ENCODE results near the gene RDX. TPM values are rescaled to one million over a fixed set of nuclear protein-coding genes. Genes with fewer than 3 reads are reported as not detected.

Gene RDX
- total and polyA plus RNA-seq, 2 of the 13 experiments (the other 11 are each of a cell fraction or from before 2014, with no cell fraction given): 20.7 to 63.1 TPM

DNA sequence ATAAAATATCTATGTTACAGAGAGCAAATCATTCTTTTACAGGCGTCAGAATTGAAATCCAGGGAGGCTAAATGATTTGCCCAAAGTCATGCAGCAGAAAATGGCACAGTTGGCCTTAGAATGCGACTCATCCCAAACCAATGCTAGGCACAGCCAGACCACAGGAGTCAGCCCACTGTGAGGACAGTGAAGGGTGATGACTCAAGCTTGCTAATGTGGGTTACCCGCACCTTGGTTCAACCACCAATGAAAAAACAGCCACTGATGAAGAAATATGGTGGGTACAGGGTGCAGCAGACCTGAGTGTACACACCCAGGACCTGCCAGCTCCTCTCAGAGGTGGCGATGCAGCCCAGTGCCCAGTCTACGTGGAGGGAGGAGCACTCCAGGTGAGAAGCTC, 113.5 kb downstream of the RDX start:
- TF ChIP-seq ETV5 (CRISPR knock-in tag; IDR thresholded peaks at IDR 0.05; ENCODE audit: borderline replicate concordance) (no peak), ZNF891 (CRISPR knock-in tag; IDR thresholded peaks at IDR 0.05) (no peak), ZNF597 (CRISPR knock-in tag; IDR thresholded peaks at IDR 0.05) (no peak), ATF7 (IDR thresholded peaks at IDR 0.05) (no peak), ATF7 (CRISPR knock-in tag; IDR thresholded peaks at IDR 0.05) (no peak), JUND (CRISPR knock-in tag; IDR thresholded peaks at IDR 0.05) (no peak), ZNF251 (CRISPR knock-in tag; IDR thresholded peaks at IDR 0.05) (no peak), HOXA5 (CRISPR knock-in tag; IDR thresholded peaks at IDR 0.05) (no peak), EHMT2 (IDR thresholded peaks at IDR 0.05; ENCODE audit: borderline replicate concordance, low read depth, low read length) (no peak), ZBTB3 (CRISPR knock-in tag; IDR thresholded peaks at IDR 0.05; ENCODE audit: borderline replicate concordance, low read depth) (no peak), ZNF543 (CRISPR knock-in tag; IDR thresholded peaks at IDR 0.05) (no peak), TCF7 (IDR thresholded peaks at IDR 0.05; ENCODE audit: low read depth) (no peak)
- TF ChIP-seq, protein P1, sequence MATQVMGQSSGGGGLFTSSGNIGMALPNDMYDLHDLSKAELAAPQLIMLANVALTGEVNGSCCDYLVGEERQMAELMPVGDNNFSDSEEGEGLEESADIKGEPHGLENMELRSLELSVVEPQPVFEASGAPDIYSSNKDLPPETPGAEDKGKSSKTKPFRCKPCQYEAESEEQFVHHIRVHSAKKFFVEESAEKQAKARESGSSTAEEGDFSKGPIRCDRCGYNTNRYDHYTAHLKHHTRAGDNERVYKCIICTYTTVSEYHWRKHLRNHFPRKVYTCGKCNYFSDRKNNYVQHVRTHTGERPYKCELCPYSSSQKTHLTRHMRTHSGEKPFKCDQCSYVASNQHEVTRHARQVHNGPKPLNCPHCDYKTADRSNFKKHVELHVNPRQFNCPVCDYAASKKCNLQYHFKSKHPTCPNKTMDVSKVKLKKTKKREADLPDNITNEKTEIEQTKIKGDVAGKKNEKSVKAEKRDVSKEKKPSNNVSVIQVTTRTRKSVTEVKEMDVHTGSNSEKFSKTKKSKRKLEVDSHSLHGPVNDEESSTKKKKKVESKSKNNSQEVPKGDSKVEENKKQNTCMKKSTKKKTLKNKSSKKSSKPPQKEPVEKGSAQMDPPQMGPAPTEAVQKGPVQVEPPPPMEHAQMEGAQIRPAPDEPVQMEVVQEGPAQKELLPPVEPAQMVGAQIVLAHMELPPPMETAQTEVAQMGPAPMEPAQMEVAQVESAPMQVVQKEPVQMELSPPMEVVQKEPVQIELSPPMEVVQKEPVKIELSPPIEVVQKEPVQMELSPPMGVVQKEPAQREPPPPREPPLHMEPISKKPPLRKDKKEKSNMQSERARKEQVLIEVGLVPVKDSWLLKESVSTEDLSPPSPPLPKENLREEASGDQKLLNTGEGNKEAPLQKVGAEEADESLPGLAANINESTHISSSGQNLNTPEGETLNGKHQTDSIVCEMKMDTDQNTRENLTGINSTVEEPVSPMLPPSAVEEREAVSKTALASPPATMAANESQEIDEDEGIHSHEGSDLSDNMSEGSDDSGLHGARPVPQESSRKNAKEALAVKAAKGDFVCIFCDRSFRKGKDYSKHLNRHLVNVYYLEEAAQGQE (IDR thresholded peaks at IDR 0.05; ENCODE audit: borderline replicate concordance in 1 of 2, low read depth in 1 of 2, low read length in 2 of 2): no peak
- TF ChIP-seq, protein P2, sequence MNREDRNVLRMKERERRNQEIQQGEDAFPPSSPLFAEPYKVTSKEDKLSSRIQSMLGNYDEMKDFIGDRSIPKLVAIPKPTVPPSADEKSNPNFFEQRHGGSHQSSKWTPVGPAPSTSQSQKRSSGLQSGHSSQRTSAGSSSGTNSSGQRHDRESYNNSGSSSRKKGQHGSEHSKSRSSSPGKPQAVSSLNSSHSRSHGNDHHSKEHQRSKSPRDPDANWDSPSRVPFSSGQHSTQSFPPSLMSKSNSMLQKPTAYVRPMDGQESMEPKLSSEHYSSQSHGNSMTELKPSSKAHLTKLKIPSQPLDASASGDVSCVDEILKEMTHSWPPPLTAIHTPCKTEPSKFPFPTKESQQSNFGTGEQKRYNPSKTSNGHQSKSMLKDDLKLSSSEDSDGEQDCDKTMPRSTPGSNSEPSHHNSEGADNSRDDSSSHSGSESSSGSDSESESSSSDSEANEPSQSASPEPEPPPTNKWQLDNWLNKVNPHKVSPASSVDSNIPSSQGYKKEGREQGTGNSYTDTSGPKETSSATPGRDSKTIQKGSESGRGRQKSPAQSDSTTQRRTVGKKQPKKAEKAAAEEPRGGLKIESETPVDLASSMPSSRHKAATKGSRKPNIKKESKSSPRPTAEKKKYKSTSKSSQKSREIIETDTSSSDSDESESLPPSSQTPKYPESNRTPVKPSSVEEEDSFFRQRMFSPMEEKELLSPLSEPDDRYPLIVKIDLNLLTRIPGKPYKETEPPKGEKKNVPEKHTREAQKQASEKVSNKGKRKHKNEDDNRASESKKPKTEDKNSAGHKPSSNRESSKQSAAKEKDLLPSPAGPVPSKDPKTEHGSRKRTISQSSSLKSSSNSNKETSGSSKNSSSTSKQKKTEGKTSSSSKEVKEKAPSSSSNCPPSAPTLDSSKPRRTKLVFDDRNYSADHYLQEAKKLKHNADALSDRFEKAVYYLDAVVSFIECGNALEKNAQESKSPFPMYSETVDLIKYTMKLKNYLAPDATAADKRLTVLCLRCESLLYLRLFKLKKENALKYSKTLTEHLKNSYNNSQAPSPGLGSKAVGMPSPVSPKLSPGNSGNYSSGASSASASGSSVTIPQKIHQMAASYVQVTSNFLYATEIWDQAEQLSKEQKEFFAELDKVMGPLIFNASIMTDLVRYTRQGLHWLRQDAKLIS (CRISPR knock-in tag; IDR thresholded peaks at IDR 0.05): no peak
- TF ChIP-seq, protein P3, sequence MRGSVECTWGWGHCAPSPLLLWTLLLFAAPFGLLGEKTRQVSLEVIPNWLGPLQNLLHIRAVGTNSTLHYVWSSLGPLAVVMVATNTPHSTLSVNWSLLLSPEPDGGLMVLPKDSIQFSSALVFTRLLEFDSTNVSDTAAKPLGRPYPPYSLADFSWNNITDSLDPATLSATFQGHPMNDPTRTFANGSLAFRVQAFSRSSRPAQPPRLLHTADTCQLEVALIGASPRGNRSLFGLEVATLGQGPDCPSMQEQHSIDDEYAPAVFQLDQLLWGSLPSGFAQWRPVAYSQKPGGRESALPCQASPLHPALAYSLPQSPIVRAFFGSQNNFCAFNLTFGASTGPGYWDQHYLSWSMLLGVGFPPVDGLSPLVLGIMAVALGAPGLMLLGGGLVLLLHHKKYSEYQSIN (CRISPR knock-in tag; IDR thresholded peaks at IDR 0.05; ENCODE audit: borderline replicate concordance): no peak
- TF ChIP-seq, protein P4, sequence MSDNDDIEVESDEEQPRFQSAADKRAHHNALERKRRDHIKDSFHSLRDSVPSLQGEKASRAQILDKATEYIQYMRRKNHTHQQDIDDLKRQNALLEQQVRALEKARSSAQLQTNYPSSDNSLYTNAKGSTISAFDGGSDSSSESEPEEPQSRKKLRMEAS (IDR thresholded peaks at IDR 0.05): no peak
- Histone ChIP-seq H3K27me3 (ENCODE audit: control insufficient read depth in 1 of 2, insufficient read depth in 2 of 2, low read length in 2 of 2) (no peaks in the 10 kb centered on the region; a peak in 1 of 5 replicates), H3K36me3 (replicated peaks in 1 of 2; ENCODE audit: control insufficient read depth in 1 of 2, insufficient read depth in 2 of 2, low read length in 2 of 2) (no peaks in the 10 kb centered on the region), H3K4me2 (ENCODE audit: low read depth, low read length) (no peak overlapping the region), H4K20me1 (ENCODE audit: insufficient read depth, low read length) (no peaks in the 10 kb centered on the region), H2AFZ (ENCODE audit: low read length) (no peak overlapping the region), H3K9me3 (ENCODE audit: low read length) (no peaks in the 10 kb centered on the region), H3K79me2 (ENCODE audit: insufficient read depth, low read length) (no peaks in the 10 kb centered on the region), H3K4me1 (ENCODE audit: insufficient read depth, low read length) (0 out of 2 replicates have a peak, but pooled peaks cover 5% of the 10 kb centered on the region), H3K27ac (ENCODE audit: extremely low read length, insufficient read depth, low read length) (no peak overlapping the region), H3K9ac (ENCODE audit: insufficient read depth, low read depth, low read length) (no peak overlapping the region), H3K4me3 (replicated peaks in 1 of 3; ENCODE audit: insufficient read depth in 1 of 3, low read depth in 2 of 3, low read length in 3 of 3) (no peak overlapping the region)
- in situ Hi-C loops (cut with HindIII; ENCODE audit: extremely low pct_ligation_motif_present, low pct_unique_long_range_greater_than_20kb): no loop called here
- BruUV-seq (replicated peaks): no TSS peak
- 20% methylated on average over 3 of the region's 5 CpGs for WGBS (ENCODE audit: low lambda C conversion rate)
- ATAC-seq (no peak), FAIRE-seq (no peak), DNase-seq (ENCODE audit: low spot score) (no peak)
- CTCF ChIA-PET (ENCODE audit: low intra/inter-chr PET ratio, low total read pairs): no interaction called here
- intact Hi-C loops (cut with micrococcal nuclease; ENCODE audit: unreplicated experiment): no loop called here
- POLR2A ChIA-PET: no interaction called here

All from HepG2 (cell line).